Islet precursor cell (in vitro differentiated cells): ENCODE measurements around the gene TMPRSS4.

ENCODE experiments used
- DNase-seq: peaks from one replicate; pipeline ENCODE4 v3.0.0-alpha.2; 2018

Gene TMPRSS4

GRCh38 chr11:118108513-118108912 is 31.6 kb downstream of the TMPRSS4 start:
- DNase-seq = no peak

DNA sequence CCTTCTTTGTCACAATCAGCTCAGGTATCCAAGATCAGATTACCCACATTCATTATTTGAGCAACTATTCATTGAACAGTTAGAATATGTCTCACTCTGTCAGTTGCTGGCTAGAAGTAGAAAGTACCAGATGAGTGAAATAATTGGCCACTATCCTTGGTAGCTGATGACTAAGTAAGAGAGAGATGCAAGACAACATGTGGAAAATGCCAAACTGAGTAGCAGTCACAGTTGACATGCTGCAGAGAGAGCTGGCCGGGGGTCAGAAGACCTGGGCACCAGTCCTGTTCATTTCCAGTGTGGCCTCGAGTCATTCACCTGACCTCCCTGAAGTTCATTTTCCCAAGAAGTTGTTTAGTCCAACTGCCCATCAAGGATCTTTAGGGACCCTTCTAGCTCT is 32.4 kb downstream of the TMPRSS4 start:
- no peak for DNase-seq

GRCh38 chr11:118111019-118111743 is 34.3 kb downstream of the TMPRSS4 start:
- no peak for DNase-seq

GRCh38 chr11:118111744-118112035 is 34.8 kb downstream of the TMPRSS4 start:
- DNase-seq = no peak

DNA sequence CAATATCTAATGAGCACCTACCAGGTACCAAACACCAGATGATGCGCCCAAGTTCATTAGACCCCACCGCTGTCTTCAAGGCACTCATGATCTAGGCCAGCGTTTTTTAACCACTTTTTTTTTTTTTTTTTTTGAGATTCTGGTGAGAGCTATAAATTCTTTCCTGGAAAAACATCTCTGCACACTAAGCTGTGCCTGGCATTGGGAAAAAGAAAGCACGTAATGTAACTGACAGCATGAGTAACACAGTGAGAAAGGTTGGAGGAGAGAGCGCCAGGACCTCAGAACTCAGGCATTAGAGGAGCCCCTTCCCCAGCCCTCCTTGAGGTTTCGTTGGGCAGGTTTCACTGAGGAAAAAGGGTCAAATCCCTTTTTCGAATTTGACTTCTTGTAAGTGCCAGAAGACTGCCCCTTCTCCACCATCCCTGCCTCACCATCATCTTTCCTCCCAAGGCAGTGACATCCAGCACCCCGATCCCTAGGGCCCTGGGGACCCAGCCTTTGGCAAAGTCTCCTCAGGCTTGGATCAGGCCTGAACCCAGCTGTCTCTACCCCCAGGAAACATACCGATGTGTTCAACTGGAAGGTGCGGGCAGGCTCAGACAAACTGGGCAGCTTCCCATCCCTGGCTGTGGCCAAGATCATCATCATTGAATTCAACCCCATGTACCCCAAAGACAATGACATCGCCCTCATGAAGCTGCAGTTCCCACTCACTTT is 36.0 kb downstream of the TMPRSS4 start:
- DNase-seq = no peak

DNA sequence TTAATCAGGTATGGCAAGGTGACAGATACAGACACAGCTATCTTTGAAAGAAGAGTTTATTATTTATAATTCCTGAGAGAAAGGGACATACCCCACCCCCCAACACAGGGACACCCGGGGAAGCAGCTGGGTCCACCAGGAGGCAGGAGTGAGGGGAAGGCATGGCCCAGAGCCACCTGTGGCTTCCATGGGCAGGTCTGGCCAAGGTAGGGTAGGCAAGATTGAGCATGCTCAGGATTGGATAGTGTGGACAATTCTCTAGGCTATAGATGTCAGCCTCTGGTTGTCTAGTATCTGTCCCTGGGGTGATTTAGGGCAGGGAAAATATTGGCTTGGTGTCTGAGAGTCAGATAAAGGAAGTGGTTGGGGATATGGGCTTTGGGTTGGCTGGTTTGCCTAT is 37.4 kb downstream of the TMPRSS4 start:
- no peak for DNase-seq

- no peak for DNase-seq
Observed at GRCh38 chr11:118115048-118115447, 38.2 kb downstream of the TMPRSS4 start.

GRCh38 chr11:118117790-118118601 is 41.1 kb downstream of the TMPRSS4 start:
- DNase-seq = no peak

DNA sequence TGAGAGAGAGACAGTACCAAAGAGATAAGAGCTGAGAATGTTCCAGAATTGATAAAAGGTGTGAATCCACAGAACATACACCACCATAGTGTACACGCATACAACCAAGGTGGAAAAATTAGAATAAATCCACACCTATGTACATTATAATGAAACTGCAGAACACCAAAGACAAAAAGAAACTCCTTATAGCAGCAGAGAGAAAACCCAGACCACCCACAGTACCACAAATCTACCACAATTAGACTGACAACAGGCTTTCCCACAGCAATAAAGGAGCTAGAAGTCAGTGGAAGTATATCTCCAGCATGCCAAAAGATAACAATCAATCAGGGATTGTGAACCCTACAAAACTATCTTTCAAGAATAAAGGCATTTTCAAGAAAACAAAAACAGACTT is 43.9 kb downstream of the TMPRSS4 start:
- DNase-seq = no peak

DNA sequence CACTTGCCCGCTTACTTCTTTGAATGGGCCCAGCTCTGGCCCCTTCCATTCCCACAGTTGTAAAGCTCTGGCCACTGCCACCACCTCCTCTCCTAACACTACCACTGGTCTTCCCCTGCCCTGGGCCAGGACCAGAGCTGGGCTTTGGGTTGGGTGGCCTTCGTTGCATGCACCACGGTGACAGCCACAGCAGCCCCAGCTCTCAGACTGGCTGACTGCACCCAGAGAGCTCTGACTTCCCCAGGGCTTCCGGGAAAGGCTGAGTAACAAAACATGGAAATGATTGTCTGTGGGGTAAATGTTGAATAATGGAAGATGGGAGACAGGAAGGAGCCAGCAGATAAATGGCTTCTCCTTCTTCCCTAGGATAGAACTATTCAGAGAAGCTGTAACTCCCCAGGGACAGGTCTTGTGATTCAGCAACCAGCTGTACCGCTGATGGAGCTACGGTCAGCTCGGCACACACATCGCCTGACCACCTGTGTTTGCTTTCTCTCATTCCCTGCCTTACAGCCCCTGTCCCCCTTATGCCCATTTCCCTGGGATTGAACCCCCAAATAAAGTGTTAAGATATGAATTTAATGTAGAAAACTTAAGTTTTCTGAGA is 48.2 kb downstream of the TMPRSS4 start:
- DNase-seq = no peak

DNA sequence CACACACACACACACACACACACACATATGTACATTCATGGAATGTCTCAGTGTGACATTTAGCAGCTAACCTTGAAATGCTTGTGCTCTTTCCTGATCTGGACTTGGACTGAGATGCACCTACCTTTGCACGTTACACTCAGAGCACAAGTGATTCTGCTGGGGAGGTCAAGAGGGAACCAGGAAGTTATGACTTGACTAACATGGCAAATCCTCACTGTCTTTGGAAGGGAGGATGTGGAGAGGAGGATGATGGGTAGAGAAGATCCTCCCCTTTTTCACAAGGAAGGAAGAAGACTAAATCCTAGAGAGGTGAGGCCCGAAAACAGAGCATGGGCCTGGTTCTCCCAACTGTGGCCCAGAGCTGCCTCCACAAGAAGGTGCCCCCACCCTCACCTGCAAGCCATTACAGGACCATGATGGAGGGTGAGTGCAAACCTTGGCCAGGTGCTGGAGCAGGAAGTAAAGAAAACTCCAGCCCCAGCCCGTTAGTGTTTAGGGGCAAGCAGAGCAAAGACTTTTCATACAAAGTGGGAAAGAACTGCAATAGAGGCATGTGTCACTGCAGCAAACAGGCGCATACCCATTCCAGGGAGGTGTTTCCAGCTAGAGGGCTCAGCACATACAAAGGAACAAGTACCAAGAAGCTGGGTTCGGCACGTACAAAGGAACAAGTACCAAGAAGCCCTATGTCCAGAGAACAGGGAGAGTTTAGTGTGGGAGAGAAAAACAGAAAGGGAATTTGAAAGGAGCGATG is 49.4 kb downstream of the TMPRSS4 start:
- DNase-seq = no peak

DNA sequence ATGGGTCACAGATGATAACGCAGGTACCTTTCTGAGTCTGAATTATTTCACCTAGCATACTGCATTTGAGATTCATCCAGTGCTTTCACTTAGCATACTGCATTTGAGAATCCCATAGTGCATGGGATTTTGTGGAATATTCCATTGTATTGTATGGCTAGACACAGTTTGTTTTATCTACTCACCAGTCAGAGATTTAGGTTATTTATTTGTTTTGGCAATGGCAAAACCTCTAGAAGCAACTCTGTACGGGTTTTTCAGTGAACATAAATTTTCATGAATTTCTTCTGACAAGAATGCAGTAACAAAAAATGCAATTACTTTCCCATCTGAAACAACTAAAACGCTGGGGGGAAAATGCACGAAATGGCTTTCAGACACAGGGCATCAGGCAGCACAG is 51.4 kb downstream of the TMPRSS4 start:
- DNase-seq = no peak

DNA sequence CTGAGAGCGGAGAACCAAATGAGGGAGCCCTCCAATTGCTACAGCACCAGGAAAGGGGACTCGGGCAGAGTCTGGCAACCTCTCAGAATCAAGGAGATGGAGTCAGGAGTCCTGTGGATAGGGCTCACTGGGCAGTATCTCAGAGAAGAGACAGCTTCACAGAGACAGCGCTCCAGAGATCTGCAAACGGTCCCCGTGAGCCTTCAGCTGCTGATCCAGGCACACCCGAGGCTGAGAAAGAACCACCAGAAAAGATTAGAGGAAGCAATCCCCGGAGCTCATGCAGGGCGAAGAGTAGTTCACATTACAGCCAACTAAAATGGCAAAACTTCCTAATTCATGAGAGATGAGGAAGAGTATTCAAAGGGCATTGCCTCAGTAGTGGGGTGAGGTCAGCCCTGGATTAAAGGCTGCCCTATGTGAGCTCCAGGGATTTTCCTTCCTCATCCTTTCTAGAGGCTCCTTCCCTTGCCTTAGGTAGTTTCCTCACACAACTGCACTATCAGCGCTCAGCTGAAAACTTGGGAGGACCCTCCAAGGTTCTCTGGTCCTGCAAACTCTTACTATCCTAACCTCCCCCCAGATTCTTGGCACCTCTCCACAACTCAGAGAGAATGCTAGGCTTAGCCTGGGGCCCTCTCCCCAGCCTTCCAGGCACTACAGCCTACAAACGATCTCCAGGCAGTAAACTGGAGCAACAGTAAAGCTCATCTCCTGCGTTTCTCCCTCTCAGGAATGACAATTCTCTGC is 52.0 kb downstream of the TMPRSS4 start:
- no peak for DNase-seq

DNA sequence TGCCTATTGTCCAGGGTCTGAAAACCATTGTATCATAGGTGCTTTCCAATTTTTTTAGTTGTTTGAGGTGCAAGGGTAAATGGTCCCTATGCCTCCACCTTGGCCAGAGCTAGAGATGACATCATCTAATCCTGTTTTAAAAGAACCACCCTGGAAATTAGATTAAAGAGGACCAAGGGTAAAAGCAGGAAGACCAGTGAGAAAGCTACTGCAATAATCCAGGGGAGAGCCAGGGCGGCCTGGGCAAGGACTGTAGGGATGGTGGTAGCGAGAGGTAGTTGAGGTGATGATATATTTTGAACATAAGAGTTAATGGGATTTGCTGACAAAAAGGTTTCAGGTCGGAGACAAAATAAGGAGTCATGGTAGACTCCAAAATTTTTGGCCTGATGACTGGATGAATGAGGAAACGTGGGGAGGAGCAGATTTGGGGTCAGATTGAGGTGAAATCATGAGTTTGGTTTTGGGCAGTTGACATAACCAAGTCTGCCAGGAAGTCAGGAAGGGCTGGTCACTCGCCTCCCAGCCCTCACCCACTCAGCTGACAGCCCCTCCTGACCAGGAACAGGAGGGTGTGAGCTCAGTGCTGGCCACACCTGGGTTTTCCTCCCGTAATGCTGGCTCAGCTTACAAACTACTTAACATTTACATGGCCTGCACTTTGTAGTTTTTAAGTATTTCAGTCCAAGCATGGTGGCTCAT is 52.7 kb downstream of the TMPRSS4 start:
- DNase-seq = no peak

DNA sequence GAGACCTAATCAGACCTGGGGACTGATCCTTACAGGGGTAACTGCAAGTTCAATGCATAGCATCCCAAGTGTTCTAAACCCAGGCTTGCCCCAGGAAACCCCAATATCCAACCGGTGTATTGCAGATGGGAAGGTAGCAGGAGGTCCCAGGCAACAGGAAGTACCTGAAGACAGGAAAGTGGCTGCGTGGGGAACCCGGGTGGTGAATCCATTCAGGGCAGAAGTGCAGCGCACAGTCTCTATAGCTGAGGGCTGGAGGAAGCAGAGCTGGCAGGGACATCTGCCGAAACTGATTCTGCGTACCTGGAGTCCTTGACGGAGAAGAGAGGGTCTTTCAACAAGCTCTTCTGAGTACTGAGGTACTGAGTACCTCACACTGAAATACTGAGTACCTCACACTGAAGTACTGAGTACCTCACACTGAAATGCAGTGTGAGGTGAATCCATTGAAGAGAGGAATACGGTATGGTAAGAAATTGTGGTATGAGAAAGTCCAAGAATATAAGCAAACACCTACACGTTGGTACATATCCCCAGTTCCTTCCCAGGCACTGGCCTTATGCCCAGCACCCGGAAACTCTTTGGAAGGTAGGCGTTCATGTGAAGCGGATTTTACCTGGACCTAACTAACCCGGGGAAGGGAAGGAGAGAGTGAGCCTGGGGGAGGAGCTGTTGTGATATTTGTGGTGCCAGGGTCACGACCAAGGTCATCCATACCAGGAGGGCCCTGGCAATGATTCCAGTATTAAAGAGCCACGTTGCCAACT is 55.7 kb downstream of the TMPRSS4 start:
- DNase-seq = no peak

DNA sequence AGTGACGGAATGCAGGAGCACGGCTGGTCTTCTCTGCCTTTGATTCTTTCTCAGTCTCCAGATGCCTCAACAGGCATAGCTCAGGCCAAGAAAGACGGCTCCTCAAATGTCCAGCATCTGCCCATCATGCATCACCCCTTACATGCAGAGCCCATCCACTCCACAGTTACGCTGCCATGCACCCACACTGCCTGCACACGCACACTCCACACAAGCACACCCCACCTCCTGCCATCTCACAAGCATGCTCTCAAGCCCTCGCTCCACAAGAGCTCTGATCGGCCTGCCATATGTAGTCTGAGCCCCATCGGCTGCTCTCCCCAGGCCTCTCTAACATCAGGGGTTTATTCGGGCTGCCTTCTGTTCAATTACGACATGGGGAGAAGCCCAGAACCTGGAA is 56.9 kb downstream of the TMPRSS4 start:
- no peak for DNase-seq

- DNase-seq = no peak
Observed at GRCh38 chr11:118135051-118135795, 58.3 kb downstream of the TMPRSS4 start.

DNA sequence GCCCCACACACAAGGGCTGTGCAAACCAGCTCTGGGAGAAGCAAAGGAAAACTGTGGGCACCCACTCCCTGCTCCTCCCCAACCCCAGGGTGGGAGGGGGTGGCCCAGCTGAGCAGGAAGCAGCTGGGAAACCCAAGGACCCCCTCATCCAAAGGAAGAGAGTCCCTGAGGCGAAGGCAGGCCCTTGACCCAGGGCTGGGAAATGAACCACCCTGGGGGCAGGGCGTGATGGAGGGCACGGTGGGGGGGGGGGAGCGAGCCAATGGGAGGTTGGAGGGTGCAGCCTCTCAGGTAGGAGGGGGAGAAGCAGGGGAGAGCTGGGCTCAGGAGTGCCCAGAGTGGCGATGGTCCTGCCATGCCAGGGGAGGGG is 58.9 kb downstream of the TMPRSS4 start:
- no peak for DNase-seq

DNA sequence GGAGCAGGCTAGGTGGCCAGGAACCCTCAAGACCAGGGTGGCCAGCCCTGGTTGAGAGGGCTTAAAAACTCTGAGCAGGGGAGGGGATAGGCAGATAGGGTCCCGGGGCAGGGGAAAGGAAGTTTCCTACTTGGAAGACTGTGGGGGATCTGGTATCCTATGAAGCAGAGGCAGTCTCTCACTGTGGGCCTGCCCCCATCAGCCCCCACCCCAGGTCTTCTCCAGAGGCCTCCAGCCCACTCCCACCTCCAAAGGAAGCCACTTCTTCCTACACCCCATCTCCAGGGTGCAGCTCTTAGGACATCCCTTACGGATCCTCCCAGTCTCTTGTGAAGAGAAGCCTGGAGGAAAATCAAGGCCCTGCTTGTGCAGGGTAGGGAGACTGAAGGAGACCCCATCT is 59.5 kb downstream of the TMPRSS4 start:
- DNase-seq = no peak

- DNase-seq = no peak
Observed at GRCh38 chr11:118136801-118137200, 59.9 kb downstream of the TMPRSS4 start.
